HG03097 (cell line): Measurements from ENCODE around the gene CHL1.

Source experiments
- ATAC-seq: cut with Tn5 transposase; IDR thresholded peaks from one replicate; pipeline ENCODE4 v1.9.1; 2021; ENCODE audit not compliant: unreplicated experiment, low FRiP score

Gene CHL1

GRCh38 chr3:454986-455385, 258.4 kb downstream of the CHL1 start:
- ATAC-seq: no peak

GRCh38 chr3:458124-458523, 261.6 kb downstream of the CHL1 start:
- ATAC-seq: no peak

- ATAC-seq: no peak
Observed at GRCh38 chr3:458653-459310, 262.2 kb downstream of the CHL1 start.
